Sigmoid colon (tissue), 7 donors: ENCODE measurements around the gene FANCB. TPM values are rescaled to one million over a fixed set of nuclear protein-coding genes. Genes with fewer than 3 reads are reported as not detected.

ENCODE experiments used
- DNase-seq: peaks from one replicate; pipeline ENCODE4 v3.0.0-alpha.2; 2019
- H3K27ac ChIP-seq, 4 donors: fragments of 200-600 bp; sonication (generic); one replicate each; pipeline ENCODE4 v1.5.1; 2016 to 2019; ENCODE audit warnings: mild to moderate bottlenecking in 1 of 4
- H3K27me3 ChIP-seq, 3 donors: fragments of 200-600 bp; sonication (generic); one replicate each; pipeline ENCODE4 v1.5.1; 2019; ENCODE audit warnings: mild to moderate bottlenecking in 1 of 3
- H3K36me3 ChIP-seq, 4 donors: fragments of 200-600 bp; sonication (generic); one replicate each; pipeline ENCODE4 v1.5.1; 2016 to 2019
- H3K4me1 ChIP-seq, 4 donors: fragments of 200-600 bp; sonication (generic); one replicate each; pipeline ENCODE4 v1.5.1; 2017 to 2019
- H3K4me3 ChIP-seq, 4 donors: fragments of 200-600 bp; sonication (generic); one replicate each; pipeline ENCODE4 v1.5.1; 2017 to 2019; ENCODE audit warnings: mild to moderate bottlenecking in 2 of 4, moderate library complexity in 1 of 4
- H3K9me3 ChIP-seq, 4 donors: fragments of 200-600 bp in 3 of 4; sonication (generic) in 3 of 4; one replicate each; pipeline versions ENCODE4 v1.5.1 to v1.6.1; 2013 to 2019
- EP300 ChIP-seq, 4 donors: sonication (generic); formaldehyde crosslinking; IDR thresholded peaks; one replicate each; pipeline ENCODE4 v1.6.1; 2017; ENCODE audit warnings: antibody characterized with exemption in 4 of 4
- POLR2A ChIP-seq, 2 donors: fragments of 450-650 bp; IDR thresholded peaks; one replicate each; pipeline ENCODE4 v1.6.1; 2016; ENCODE audit warnings: antibody characterized with exemption in 2 of 2, mild to moderate bottlenecking in 2 of 2, moderate library complexity in 2 of 2
- POLR2AphosphoS5 ChIP-seq, 4 donors: sonication (generic); formaldehyde crosslinking; IDR thresholded peaks; one replicate each; pipeline ENCODE4 v1.6.1; 2017; ENCODE audit warnings: antibody characterized with exemption in 4 of 4
- WGBS, 2 donors: extraction: QIAGEN DNeasy Blood & Tissue Kit; methylation state at CpG; one replicate each; pipeline ENCODE4 v1.1.7; 2013; 5-methylcytosine and 5-hydroxymethylcytosine counted together
- intact Hi-C: fragments of 100-400 bp; cut with DNase I; formaldehyde crosslinking; loops from one replicate; pipeline ENCODE4 v1.15.1; 2023
- polyA plus RNA-seq, 3 donors: library from polyadenylated mRNA; stranded (reverse); fragments of 200-250 nt; gene quantifications; one replicate each; pipeline ENCODE4 v1.2.3, GENCODE V29; 2013
- total RNA-seq, 4 donors: library from RNA; depleted of rRNA; stranded (reverse); fragments of >200 nt; gene quantifications; one replicate each; pipeline ENCODE4 v1.1.0, GENCODE V29; 2016
- TF ChIP-seq, protein P1 (sequence below), 4 experiments: fragments of 450-650 bp in 3 of 4; fragments of 200-600 bp in 1 of 4; IDR thresholded peaks; one replicate each; pipeline ENCODE4 v1.5.1; 2016 to 2019; ENCODE audit warnings: antibody characterized with exemption in 4 of 4, mild to moderate bottlenecking in 3 of 4, moderate library complexity in 2 of 4
- donor health status: healthy with polysubstance abuse.
- donor health status: Bipolar disorder and iron deficiency.
- donor health status: healthy.

The FANCB gene
- total and polyA plus RNA-seq, 7 donors: under 0.01 to 4.4 (median 1.4) TPM

GRCh38 chrX:14865201-14865600, 7.7 kb downstream of the FANCB start:
- H3K9me3 ChIP-seq: no peaks in the 10 kb centered on the region
- no peak for DNase-seq
- H3K36me3 ChIP-seq: no peaks in the 10 kb centered on the region
- no peak overlapping the region for H3K27ac ChIP-seq
- 66 to 84% methylated on average over 1 of the region's 1 CpG for WGBS, 2 donors
- TF ChIP-seq, protein P1, sequence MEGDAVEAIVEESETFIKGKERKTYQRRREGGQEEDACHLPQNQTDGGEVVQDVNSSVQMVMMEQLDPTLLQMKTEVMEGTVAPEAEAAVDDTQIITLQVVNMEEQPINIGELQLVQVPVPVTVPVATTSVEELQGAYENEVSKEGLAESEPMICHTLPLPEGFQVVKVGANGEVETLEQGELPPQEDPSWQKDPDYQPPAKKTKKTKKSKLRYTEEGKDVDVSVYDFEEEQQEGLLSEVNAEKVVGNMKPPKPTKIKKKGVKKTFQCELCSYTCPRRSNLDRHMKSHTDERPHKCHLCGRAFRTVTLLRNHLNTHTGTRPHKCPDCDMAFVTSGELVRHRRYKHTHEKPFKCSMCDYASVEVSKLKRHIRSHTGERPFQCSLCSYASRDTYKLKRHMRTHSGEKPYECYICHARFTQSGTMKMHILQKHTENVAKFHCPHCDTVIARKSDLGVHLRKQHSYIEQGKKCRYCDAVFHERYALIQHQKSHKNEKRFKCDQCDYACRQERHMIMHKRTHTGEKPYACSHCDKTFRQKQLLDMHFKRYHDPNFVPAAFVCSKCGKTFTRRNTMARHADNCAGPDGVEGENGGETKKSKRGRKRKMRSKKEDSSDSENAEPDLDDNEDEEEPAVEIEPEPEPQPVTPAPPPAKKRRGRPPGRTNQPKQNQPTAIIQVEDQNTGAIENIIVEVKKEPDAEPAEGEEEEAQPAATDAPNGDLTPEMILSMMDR (IDR thresholded peaks at IDR 0.05): no peak
- TF ChIP-seq POLR2AphosphoS5 (IDR thresholded peaks at IDR 0.05) (no peak), EP300 (IDR thresholded peaks at IDR 0.05) (no peak), POLR2A (IDR thresholded peaks at IDR 0.05) (no peak)
- H3K27me3 ChIP-seq: no peaks in the 10 kb centered on the region
- intact Hi-C loops: no loop called here
- H3K4me3 ChIP-seq: no peak overlapping the region
- no peaks in the 10 kb centered on the region for H3K4me1 ChIP-seq

- Histone ChIP-seq H3K4me3 (no peak overlapping the region), H3K4me1 (no peaks in the 10 kb centered on the region), H3K9me3 (no peaks in the 10 kb centered on the region), H3K36me3 (no peaks in the 10 kb centered on the region), H3K27me3 (no peaks in the 10 kb centered on the region), H3K27ac (no peak overlapping the region)
- 89 to 96% methylated on average over 1 of the region's 1 CpG for WGBS, 2 donors
- DNase-seq: no peak
- intact Hi-C loops: no loop called here
- no peak for TF ChIP-seq EP300 (IDR thresholded peaks at IDR 0.05)
- no peak for TF ChIP-seq POLR2A (IDR thresholded peaks at IDR 0.05)
- TF ChIP-seq, protein P1 (IDR thresholded peaks at IDR 0.05): no peak
- no peak for TF ChIP-seq POLR2AphosphoS5 (IDR thresholded peaks at IDR 0.05)
These were observed 8.2 kb downstream of the FANCB start for GRCh38 chrX:14864631-14865030.

GRCh38 chrX:14851526-14851925, 21.3 kb downstream of the FANCB start:
- TF ChIP-seq POLR2AphosphoS5 (IDR thresholded peaks at IDR 0.05): no peak
- TF ChIP-seq POLR2A (IDR thresholded peaks at IDR 0.05): no peak
- TF ChIP-seq EP300 (IDR thresholded peaks at IDR 0.05): no peak
- TF ChIP-seq, protein P1 (IDR thresholded peaks at IDR 0.05): no peak
- DNase-seq: no peak
- intact Hi-C loops: no loop called here
- H3K9me3 ChIP-seq: no peaks in the 10 kb centered on the region
- H3K4me1 ChIP-seq: no peaks in the 10 kb centered on the region
- H3K4me3 ChIP-seq: no peak overlapping the region
- H3K27me3 ChIP-seq: no peaks in the 10 kb centered on the region
- no peak overlapping the region for H3K27ac ChIP-seq
- H3K36me3 ChIP-seq: no peaks in the 10 kb centered on the region
- 78 to 91% methylated on average over 3 of the region's 3 CpGs for WGBS, 2 donors

DNA sequence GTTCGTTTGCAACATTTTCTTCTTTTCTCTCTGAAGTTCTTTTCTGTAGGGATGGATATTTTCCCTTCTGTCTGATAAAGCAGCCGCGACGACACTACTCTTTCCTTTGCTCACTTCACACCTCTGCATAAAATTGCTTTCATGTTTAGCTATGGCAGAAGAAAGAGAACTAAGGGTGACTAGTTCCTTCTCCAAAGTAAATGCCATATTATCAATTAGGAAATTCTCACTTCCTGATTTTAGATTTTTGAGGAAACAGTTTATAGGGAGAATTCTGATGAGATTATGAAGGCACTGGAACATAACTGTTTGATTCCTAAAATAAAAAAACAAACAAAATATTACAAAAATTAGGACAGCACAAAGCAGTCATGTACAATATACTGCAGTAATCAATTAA, 29.2 kb downstream of the FANCB start:
- intact Hi-C loops: no loop called here
- Histone ChIP-seq H3K4me1 (no peaks in the 10 kb centered on the region), H3K36me3 (no peaks in the 10 kb centered on the region), H3K27ac (no peak overlapping the region), H3K4me3 (no peak overlapping the region), H3K27me3 (no peaks in the 10 kb centered on the region), H3K9me3 (no peaks in the 10 kb centered on the region)
- no peak for DNase-seq
- no peak for TF ChIP-seq EP300 (IDR thresholded peaks at IDR 0.05)
- TF ChIP-seq, protein P1 (IDR thresholded peaks at IDR 0.05): no peak
- no peak for TF ChIP-seq POLR2AphosphoS5 (IDR thresholded peaks at IDR 0.05)
- TF ChIP-seq POLR2A (IDR thresholded peaks at IDR 0.05): no peak
- WGBS, 2 donors: 87 to 95% methylated on average over 4 of the region's 4 CpGs

DNA sequence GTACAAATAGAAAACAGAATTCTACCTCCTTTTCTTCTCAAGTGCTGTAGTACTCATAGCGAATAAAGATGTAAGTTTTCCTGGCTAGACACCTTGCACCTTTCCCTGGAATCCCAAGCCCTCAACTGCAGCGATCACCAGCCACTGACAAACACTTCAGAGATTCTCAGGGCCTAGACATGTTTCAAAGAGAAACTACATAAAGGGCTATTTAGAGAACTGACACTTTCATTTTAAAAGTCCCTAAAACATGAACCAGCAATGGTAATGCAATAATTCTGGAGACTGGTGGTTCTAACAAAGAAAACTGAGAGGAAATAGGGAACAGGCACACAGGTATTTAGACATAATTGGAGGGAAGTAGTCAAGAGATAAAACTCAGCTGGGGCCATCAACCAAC, 35.7 kb downstream of the FANCB start:
- no peak for DNase-seq
- Histone ChIP-seq H3K4me3 (no peak overlapping the region), H3K9me3 (no peaks in the 10 kb centered on the region), H3K36me3 (no peaks in the 10 kb centered on the region), H3K27me3 (no peaks in the 10 kb centered on the region), H3K27ac (no peak overlapping the region), H3K4me1 (no peaks in the 10 kb centered on the region)
- WGBS, 2 donors: 91 to 100% methylated on average over 2 of the region's 2 CpGs
- TF ChIP-seq EP300 (IDR thresholded peaks at IDR 0.05) (no peak), POLR2AphosphoS5 (IDR thresholded peaks at IDR 0.05) (no peak), POLR2A (IDR thresholded peaks at IDR 0.05) (no peak)
- TF ChIP-seq, protein P1 (IDR thresholded peaks at IDR 0.05): no peak
- intact Hi-C loops: no loop called here
